IMR-90 (cell line): ENCODE data around the gene ETNK1. TPM values are rescaled to one million over a fixed set of nuclear protein-coding genes. Genes with fewer than 3 reads are reported as not detected.

ENCODE experiments used
- ATAC-seq: fragments of 200-7000 bp; cut with Tn5 transposase; 2 replicates; pipeline ENCODE4 v1.9.1; 2020; ENCODE audit warnings: low read depth, mild to moderate bottlenecking, moderate library complexity
- BruUV-seq: library from RNA; stranded (reverse); fragments of 400-500 nt; replicated peaks from 2 replicates; lab custom pipeline; 2021; lab: Mats Ljungman, UMichigan
- CTCF ChIA-PET: fragments of 300-600 bp; formaldehyde crosslinking; extraction: SDS; loops from one replicate; lab custom pipeline; 2021; ENCODE audit warnings: antibody characterized with exemption; lab: Yijun Ruan, JAX
- POLR2A ChIA-PET: fragments of 300-600 bp; sonication (Branson Sonifier 250); formaldehyde crosslinking; loops from one replicate; lab custom pipeline; 2022; ENCODE audit warnings: antibody characterized with exemption; ENCODE audit not compliant: unreplicated experiment; lab: Charles Lee
- DNase-seq: peaks from one replicate; pipeline ENCODE4 v3.0.0; 2013
- H2AFZ ChIP-seq: replicated peaks from 2 replicates; pipeline ENCODE3; 2013; ENCODE audit warnings: low read length, mild to moderate bottlenecking; ENCODE audit not compliant: poor library complexity
- H2AK5ac ChIP-seq: 2 replicates; pipeline ENCODE4 v1.6.1; 2013; ENCODE audit warnings: low read depth, low read length, inconsistent platforms
- H2AK9ac ChIP-seq: replicated peaks from 2 replicates; pipeline ENCODE3; 2013; ENCODE audit warnings: mild to moderate bottlenecking, low read depth, low read length, moderate library complexity; ENCODE audit not compliant: poor library complexity
- H2BK120ac ChIP-seq: 2 replicates; pipeline ENCODE4 v1.6.1; 2013; ENCODE audit warnings: low read depth, low read length, inconsistent platforms
- H2BK15ac ChIP-seq: 3 replicates; pipeline ENCODE4 v1.6.1; 2013; ENCODE audit warnings: low read depth, low read length, inconsistent platforms
- H2BK20ac ChIP-seq: 2 replicates; pipeline ENCODE4 v1.6.1; 2013; ENCODE audit warnings: low read depth, mild to moderate bottlenecking, inconsistent platforms, low read length, moderate library complexity
- H2BK5ac ChIP-seq: 2 replicates; pipeline ENCODE4 v1.6.1; 2013; ENCODE audit warnings: mild to moderate bottlenecking, low read depth, low read length, inconsistent platforms; ENCODE audit not compliant: poor library complexity, severe bottlenecking
- H3K14ac ChIP-seq: replicated peaks from 2 replicates; pipeline ENCODE4 v1.6.1; 2013; ENCODE audit warnings: low read depth, low read length, inconsistent platforms
- H3K18ac ChIP-seq: 2 replicates; pipeline ENCODE4 v1.6.1; 2013; ENCODE audit warnings: low read depth, low read length, control low read depth
- H3K23ac ChIP-seq: 2 replicates; pipeline ENCODE4 v1.6.1; 2013; ENCODE audit warnings: low read depth, low read length, inconsistent platforms
- H3K27ac ChIP-seq: 2 replicates; pipeline ENCODE4 v1.5.1; 2013; ENCODE audit warnings: mild to moderate bottlenecking, control low read depth, low read length; ENCODE audit not compliant: insufficient read depth
- H3K27me3 ChIP-seq: 2 replicates; pipeline ENCODE4 v1.6.1; 2013; ENCODE audit warnings: low read length; ENCODE audit not compliant: control insufficient read depth, insufficient read depth
- H3K36me3 ChIP-seq: 2 replicates; pipeline ENCODE4 v1.6.1; 2013; ENCODE audit warnings: low read length, mixed read lengths; ENCODE audit not compliant: control insufficient read depth, insufficient read depth
- H3K4ac ChIP-seq: 2 replicates; pipeline ENCODE4 v1.6.1; 2013; ENCODE audit warnings: low read depth, low read length, inconsistent platforms
- H3K4me1 ChIP-seq: 2 replicates; pipeline ENCODE4 v1.6.1; 2013; ENCODE audit warnings: low read length, mixed read lengths; ENCODE audit not compliant: control insufficient read depth, insufficient read depth
- H3K4me2 ChIP-seq: 2 replicates; pipeline ENCODE4 v1.6.1; 2013; ENCODE audit warnings: low read depth, mild to moderate bottlenecking, control low read depth, low read length, moderate library complexity
- H3K4me3 ChIP-seq: 2 replicates; pipeline ENCODE4 v1.5.1; 2013; ENCODE audit warnings: low read depth, mild to moderate bottlenecking, control low read depth, low read length, moderate library complexity; ENCODE audit not compliant: insufficient read depth
- H3K56ac ChIP-seq: 2 replicates; pipeline ENCODE4 v1.6.1; 2013; ENCODE audit warnings: low read length, inconsistent platforms; ENCODE audit not compliant: insufficient read depth; ENCODE audit errors: extremely low read depth
- H3K79me1 ChIP-seq, 2 experiments: 2 replicates each; pipeline ENCODE4 v1.6.1; 2013; ENCODE audit warnings: low read length in 2 of 2, inconsistent platforms in 1 of 2, low read depth in 1 of 2
- H3K9ac ChIP-seq: 2 replicates; pipeline ENCODE4 v1.6.1; 2013; ENCODE audit warnings: low read depth, low read length, control low read depth
- H3K9me1 ChIP-seq: 2 replicates; pipeline ENCODE4 v1.6.1; 2013; ENCODE audit warnings: low read length, inconsistent platforms; ENCODE audit not compliant: insufficient read depth
- H3K9me3 ChIP-seq: 2 replicates; pipeline ENCODE4 v1.6.1; 2013; ENCODE audit warnings: low read length; ENCODE audit not compliant: control insufficient read depth, insufficient read depth
- H4K20me1 ChIP-seq: 2 replicates; pipeline ENCODE4 v1.6.1; 2013; ENCODE audit warnings: low read length, inconsistent platforms; ENCODE audit not compliant: insufficient read depth
- H4K5ac ChIP-seq: 2 replicates; pipeline ENCODE4 v1.6.1; 2013; ENCODE audit warnings: mild to moderate bottlenecking, low read depth, low read length, control low read depth
- H4K8ac ChIP-seq, 2 experiments: 2 replicates each; pipeline ENCODE4 v1.6.1; 2013; ENCODE audit warnings: low read depth in 2 of 2, low read length in 2 of 2, control low read depth in 1 of 2, inconsistent platforms in 1 of 2
- H4K91ac ChIP-seq: 2 replicates; pipeline ENCODE4 v1.6.1; 2013; ENCODE audit warnings: low read depth, low read length, inconsistent platforms; ENCODE audit not compliant: insufficient read depth
- FOS ChIP-seq: fragments of 150-350 bp; IDR thresholded peaks from 2 replicates; pipeline ENCODE4 v1.6.1; 2016; ENCODE audit warnings: low read depth, low read length
- MAFK ChIP-seq: IDR thresholded peaks from 2 replicates; pipeline ENCODE4 v1.6.1; 2012; ENCODE audit warnings: low read depth, low read length, improper control_type of control experiment
- MXI1 ChIP-seq: IDR thresholded peaks from 2 replicates; pipeline ENCODE4 v1.6.1; 2012; ENCODE audit warnings: low read depth, mild to moderate bottlenecking, low read length, moderate library complexity, borderline replicate concordance
- NFE2L2 ChIP-seq: fragments of 150-350 bp; IDR thresholded peaks from 2 replicates; pipeline ENCODE4 v1.6.1; 2016; ENCODE audit warnings: low read depth, mild to moderate bottlenecking, low read length
- RAD21 ChIP-seq: IDR thresholded peaks from 2 replicates; pipeline ENCODE4 v1.6.1; 2012; ENCODE audit warnings: low read length, improper control_type of control experiment
- RFX5 ChIP-seq: IDR thresholded peaks from 2 replicates; pipeline ENCODE4 v1.8.0; 2012; ENCODE audit warnings: low read depth, mild to moderate bottlenecking, low read length, moderate library complexity
- WGBS, 2 experiments: methylation state at CpG; one replicate each; pipeline versions ENCODE4 v1.1.5 to v1.1.7; 2013; ENCODE audit warnings: missing lambda C conversion rate in 2 of 2; ENCODE audit not compliant: insufficient read length in 1 of 2; ENCODE audit errors: extremely low coverage in 2 of 2; 5-methylcytosine and 5-hydroxymethylcytosine counted together
- dilution Hi-C: fragments of 300-500 bp; cut with HindIII; formaldehyde crosslinking; loops from one replicate; pipeline ENCODE4 v1.14.3; 2018; ENCODE audit warnings: low sequenced_read_pairs; ENCODE audit not compliant: unreplicated experiment
- in situ Hi-C: fragments of 300-500 bp; cut with MboI; formaldehyde crosslinking; loops from 3 replicates; pipeline ENCODE4 v1.14.3; 2019; ENCODE audit warnings: low sequenced_read_pairs, inconsistent platforms, mixed read lengths
- intact Hi-C: fragments of 100-400 bp; cut with micrococcal nuclease; formaldehyde crosslinking; loops from 2 replicates; pipeline ENCODE4 v1.10.0; 2022
- polyA plus RNA-seq, 3 experiments: library from polyadenylated mRNA; depleted of rRNA; stranded (reverse); fragments of >200 nt; gene quantifications; 2 replicates each; pipeline ENCODE4 v1.2.3, GENCODE V29; 2012; ENCODE audit warnings: low replicate concordance in 1 of 3
- total RNA-seq: library from RNA; depleted of rRNA; stranded (reverse); fragments of >200 nt; gene quantifications from 2 replicates; pipeline ENCODE4 v1.2.3, GENCODE V29; 2012
- TF ChIP-seq, protein P1 (sequence below): fragments of 150-350 bp; IDR thresholded peaks from 2 replicates; pipeline ENCODE4 v1.6.1; 2017; ENCODE audit warnings: mild to moderate bottlenecking, antibody characterized with exemption, low read length, low read depth
- TF ChIP-seq, protein P2 (sequence below): fragments of 150-350 bp; IDR thresholded peaks from 2 replicates; pipeline ENCODE4 v1.6.1; 2016; ENCODE audit warnings: low read depth, mild to moderate bottlenecking, low read length, moderate library complexity, borderline replicate concordance

Gene ETNK1
- total and polyA plus RNA-seq, 2 of the 4 experiments (the other 2 are of a cell fraction), result 12.8 to 33.3 TPM

DNA sequence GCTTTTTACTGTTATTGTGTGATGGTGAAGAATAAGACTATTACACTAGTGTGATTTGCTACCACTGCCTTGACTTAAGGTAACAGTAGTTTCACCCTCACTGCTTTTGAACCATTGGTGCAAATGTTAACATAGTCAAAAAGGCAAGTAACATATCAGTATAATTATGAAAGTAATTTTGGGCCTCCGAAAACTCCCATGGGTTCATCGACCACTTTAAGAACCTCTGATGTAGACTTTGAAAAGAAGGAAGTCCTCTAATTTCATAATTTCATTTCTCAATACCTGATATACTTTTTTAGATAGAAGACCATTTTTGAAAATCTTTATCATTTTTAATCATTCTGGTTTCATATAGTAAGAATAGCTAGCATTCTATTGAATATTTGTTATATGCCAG lies 57.7 kb downstream of the ETNK1 start:
- dilution Hi-C loops, result no loop called here
- TF ChIP-seq, protein P1, sequence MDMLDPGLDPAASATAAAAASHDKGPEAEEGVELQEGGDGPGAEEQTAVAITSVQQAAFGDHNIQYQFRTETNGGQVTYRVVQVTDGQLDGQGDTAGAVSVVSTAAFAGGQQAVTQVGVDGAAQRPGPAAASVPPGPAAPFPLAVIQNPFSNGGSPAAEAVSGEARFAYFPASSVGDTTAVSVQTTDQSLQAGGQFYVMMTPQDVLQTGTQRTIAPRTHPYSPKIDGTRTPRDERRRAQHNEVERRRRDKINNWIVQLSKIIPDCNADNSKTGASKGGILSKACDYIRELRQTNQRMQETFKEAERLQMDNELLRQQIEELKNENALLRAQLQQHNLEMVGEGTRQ, result no peak
- no peak for TF ChIP-seq MAFK
- TF ChIP-seq, protein P2, sequence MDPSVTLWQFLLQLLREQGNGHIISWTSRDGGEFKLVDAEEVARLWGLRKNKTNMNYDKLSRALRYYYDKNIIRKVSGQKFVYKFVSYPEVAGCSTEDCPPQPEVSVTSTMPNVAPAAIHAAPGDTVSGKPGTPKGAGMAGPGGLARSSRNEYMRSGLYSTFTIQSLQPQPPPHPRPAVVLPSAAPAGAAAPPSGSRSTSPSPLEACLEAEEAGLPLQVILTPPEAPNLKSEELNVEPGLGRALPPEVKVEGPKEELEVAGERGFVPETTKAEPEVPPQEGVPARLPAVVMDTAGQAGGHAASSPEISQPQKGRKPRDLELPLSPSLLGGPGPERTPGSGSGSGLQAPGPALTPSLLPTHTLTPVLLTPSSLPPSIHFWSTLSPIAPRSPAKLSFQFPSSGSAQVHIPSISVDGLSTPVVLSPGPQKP, result no peak
- no peak for TF ChIP-seq NFE2L2
- no peak for TF ChIP-seq RAD21
- TF ChIP-seq MXI1, result no peak
- TF ChIP-seq FOS, result no peak
- no peak for TF ChIP-seq RFX5
- peaks cover 5% of the 10 kb centered on the region for H3K36me3 ChIP-seq
- no peaks in the 10 kb centered on the region for H4K20me1 ChIP-seq
- ChIA-PET POLR2A (no interaction called here), CTCF (interaction anchor here (0.8 kb wide), 1 partner anchor 400 kb away, joined by 5 read pairs; no protein-coding TSS in a partner anchor)
- in situ Hi-C loops, result no loop called here
- H3K9me1 ChIP-seq, result no peaks in the 10 kb centered on the region
- H3K56ac ChIP-seq, result no peak overlapping the region
- H3K4me2 ChIP-seq, result no peak overlapping the region
- no peak overlapping the region for H3K14ac ChIP-seq
- H4K91ac ChIP-seq, result no peak overlapping the region
- no peaks in the 10 kb centered on the region for H3K4me1 ChIP-seq
- H2BK5ac ChIP-seq, result no peak overlapping the region
- no peaks in the 10 kb centered on the region for H3K9me3 ChIP-seq
- H3K23ac ChIP-seq, result no peak overlapping the region
- WGBS, 2 experiments, result no CpG with 5 or more reads among the region's 2 CpGs
- no peak overlapping the region for H2BK15ac ChIP-seq
- no peak overlapping the region for H3K18ac ChIP-seq
- ATAC-seq (no peak), DNase-seq (no peak)
- H2BK120ac ChIP-seq, result no peak overlapping the region
- no peak overlapping the region for H2AK5ac ChIP-seq
- no peak overlapping the region for H3K4ac ChIP-seq
- peaks cover 4 to 15% of the 10 kb centered on the region in 2 experiments for H3K79me1 ChIP-seq
- no peak overlapping the region for H3K9ac ChIP-seq
- no TSS peak for BruUV-seq
- no peak overlapping the region for H3K27ac ChIP-seq
- H4K5ac ChIP-seq, result no peak overlapping the region
- H3K27me3 ChIP-seq, result no peaks in the 10 kb centered on the region
- no peak overlapping the region for H2AFZ ChIP-seq
- no peak overlapping the region for H3K4me3 ChIP-seq
- no peak overlapping the region for H4K8ac ChIP-seq
- no peak overlapping the region for H2BK20ac ChIP-seq
- H2AK9ac ChIP-seq, result no peak overlapping the region
- intact Hi-C loops, result loop anchor here (5.0 to 10.0 kb wide), 3 partner anchors 172 to 372 kb away; no protein-coding TSS in a partner anchor
